AG20443 (cell line): ENCODE results near the gene NMD3.
"Not testable (repeated sequence)": the region's sequence is repeated elsewhere in the genome, so short reads cannot be mapped to it uniquely, and the experiment has no call there.

Source experiments
- DNase-seq: peaks from one replicate; pipeline ENCODE4 v3.0.0; 2012; ENCODE audit warnings: low spot score, mixed read lengths

The NMD3 gene

GRCh38 chr3:161220850-161221753 is at the start of gene NMD3:
Gene NMD3, plus strand, starts transcription at chr3:161221311. Its CDS starts 703 bp downstream, at chr3:161222014.
- DNase-seq, result peak; percentile 97

DNA sequence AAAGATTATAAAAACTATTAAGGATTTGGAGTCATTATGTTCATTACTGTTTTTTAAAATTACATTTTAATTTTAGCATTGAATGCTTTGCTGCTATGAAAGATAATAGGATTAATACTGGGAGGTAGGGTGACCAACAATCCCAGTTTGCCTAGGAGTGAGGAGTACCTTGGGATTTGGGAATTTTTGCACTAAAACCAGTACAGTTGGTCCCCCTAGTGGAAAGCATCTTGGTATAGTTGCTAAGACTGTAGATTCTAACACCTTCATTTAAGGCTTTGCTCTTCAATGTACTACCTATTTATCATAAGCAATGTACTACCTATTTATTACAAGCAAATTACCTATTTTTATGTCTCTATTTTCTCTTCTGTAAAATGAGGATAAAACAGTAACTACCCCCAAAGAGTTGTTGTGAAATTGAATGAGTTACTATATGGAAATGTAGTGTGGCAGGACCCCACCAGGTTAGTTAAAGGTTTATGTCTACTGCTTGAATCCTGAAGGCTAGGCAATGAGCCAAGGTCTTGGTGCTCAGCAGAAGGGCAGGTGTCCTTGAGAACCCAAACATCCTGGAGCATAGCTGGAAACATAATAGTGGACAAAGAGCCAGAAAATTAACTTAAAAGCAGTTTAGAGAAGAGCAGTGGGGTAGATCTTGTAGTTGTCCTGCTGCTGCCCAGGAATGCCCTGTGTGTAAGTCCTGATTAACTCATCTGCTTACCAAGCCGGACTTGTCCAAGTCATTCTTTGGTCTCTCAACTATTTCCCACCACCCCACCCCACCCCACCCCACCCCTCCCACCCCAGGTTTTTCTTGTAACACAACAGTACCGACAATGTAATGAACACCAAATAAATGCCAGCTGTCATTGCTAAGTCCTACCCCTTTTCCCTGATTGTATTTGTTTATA is 49.2 kb upstream of the NMD3 start:
- DNase-seq, result no peak

DNA sequence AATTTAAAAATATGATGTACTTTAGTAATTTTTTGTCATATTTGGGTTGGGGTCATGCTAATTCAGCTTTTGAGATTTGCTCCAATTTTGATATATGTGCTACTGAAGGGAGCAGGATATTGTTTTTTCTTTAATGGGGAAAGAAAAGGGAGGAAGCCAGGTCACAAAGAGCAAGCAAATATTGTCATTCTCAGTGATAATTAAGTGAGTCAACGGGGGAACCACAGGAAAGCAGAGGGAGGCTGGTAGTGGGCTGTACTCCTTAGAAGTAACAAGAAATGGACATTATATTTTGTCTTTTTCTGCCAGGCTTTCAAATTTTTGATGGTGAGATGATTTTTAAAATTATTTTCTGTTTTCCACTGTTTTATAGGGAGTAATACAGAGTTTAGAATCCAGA is 45.6 kb upstream of the NMD3 start:
- no peak for DNase-seq

GRCh38 chr3:161177991-161178390 is 43.1 kb upstream of the NMD3 start:
- DNase-seq, result no peak

GRCh38 chr3:161181371-161181770 is 39.7 kb upstream of the NMD3 start:
- DNase-seq, result not testable (repeated sequence)

DNA sequence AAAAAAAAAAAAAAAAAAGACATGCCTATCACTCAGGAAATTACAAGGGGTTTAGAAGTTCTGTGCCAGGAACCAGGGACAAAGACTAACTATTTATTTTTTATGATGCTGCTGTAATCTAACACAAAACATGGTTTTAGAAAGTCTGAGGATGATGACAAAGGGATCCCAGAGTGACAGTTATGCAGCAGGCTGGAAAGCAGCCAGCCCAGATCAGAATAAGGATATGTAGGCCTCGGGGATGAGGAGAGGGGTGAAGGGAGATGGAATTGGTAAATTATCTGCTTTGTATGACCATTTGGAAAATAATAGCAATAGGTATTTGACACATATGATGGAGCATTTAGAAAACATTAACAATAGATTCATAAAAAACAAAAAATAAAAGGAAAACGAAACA is 34.1 kb upstream of the NMD3 start:
- DNase-seq, result no peak

GRCh38 chr3:161197855-161198850 is 23.0 kb upstream of the NMD3 start:
- DNase-seq, result no peak

DNA sequence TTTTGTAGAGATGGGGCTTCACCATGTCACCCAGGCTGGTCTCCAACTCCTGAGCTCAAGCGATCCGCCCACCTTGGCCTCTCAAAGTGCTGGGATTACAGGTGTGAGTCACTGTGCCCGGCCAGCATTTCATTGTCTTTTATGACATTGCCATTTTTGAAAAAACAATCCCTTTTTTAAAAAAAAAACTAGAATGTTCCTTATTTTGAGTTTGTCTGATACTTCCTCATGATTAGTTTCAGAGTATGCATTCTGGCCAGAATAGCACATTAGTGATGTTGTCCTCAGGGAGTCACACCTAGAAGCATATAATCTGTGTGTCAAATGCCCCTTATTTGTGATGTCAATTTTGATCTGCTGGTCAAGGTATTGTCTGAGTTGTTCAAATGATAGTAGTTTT is 21.2 kb upstream of the NMD3 start:
- no peak for DNase-seq

DNA sequence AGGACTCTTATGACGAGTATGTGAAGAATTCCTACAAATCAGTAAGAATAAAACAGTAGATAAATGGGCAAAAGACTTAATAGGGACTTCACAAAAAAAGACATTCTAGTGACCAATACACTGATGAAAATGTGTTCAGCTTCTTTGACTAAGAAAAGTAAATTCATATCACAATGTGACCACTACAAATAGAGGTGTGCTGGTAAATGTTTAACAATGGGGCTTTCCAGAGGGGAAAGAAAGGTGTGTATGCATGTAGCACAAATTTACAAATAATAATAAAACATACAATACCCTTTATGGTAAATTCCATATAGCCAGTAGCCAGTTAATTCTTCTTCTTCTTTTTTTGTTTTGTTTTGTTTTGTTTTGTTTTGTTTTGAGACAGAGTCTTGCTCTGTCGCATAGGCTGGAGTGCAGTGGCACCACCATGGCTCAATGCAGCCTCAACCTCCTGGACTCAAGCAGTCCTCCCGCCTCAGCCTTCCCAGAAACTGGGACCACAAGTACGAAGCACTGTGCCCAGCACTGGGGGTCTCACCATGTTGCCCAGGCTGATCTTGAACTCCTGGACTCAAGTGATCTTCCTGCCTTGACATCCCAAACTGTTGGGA is 17.5 kb upstream of the NMD3 start:
- no peak for DNase-seq

DNA sequence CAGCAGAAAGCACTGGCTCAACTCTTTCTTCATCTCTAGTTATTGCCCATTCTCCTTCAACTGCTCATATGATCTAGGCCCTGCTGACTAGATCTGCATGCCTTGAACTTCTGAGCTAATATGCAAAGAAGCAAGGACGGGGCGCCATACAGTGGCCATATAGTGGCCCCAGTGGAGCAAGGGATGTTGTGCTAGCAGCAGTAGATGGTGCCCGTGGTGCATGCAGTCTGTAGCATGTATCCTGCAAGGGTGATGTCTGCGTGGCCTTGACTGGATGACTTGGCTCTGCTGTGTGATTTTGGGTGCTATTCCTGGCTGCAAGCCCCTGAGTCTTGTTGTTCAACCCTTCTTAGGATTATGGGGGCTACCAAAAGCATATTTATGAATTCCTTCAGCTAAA is 12.2 kb upstream of the NMD3 start:
- DNase-seq, result no peak

- no peak for DNase-seq
Measured at GRCh38 chr3:161212171-161212771, 8.8 kb upstream of the NMD3 start.

DNA sequence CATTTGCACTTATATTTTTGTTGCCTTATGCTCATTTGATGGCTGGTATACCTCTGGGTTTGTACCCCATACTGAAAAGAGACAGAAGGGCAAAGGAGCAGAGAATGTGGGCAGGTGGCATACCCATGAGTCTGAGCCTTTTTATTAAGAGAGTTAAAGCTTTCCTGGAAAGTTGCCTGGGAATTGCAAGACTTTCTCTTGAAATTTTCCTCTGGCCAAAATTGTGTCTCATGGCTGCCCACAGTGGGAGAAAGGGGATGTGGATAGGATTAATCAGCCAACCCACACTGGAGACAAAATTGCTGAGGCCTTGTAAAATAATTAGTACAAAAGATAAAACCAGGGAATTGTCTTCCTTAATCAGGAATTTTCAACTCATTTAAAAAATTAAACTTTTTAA is 8.2 kb upstream of the NMD3 start:
- no peak for DNase-seq

DNA sequence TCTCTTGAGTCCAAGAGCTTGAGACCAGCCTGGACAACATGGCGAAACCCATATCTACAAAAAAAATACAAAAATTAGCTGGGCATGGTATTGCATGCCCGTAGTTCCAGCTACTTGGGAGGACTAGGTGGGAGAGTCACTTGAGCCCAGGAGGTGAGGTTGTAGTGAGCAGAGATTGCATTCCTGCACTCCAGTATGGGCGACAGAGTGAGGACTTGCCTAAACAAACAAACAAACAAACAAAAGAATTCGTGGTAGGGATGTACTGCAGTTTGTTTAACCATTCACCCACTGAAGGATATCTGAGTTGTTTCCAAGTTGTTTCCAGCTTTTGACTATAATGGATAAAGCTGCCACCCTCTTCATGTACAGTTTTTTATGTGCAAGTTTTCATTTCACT is 7.5 kb upstream of the NMD3 start:
- DNase-seq, result no peak

- DNase-seq, result no peak
Measured at GRCh38 chr3:161215185-161215584, 5.9 kb upstream of the NMD3 start.

- no peak for DNase-seq
Measured at GRCh38 chr3:161217496-161217895, 3.6 kb upstream of the NMD3 start.

- DNase-seq, result no peak
Measured at GRCh38 chr3:161219495-161219894, 1.6 kb upstream of the NMD3 start.

DNA sequence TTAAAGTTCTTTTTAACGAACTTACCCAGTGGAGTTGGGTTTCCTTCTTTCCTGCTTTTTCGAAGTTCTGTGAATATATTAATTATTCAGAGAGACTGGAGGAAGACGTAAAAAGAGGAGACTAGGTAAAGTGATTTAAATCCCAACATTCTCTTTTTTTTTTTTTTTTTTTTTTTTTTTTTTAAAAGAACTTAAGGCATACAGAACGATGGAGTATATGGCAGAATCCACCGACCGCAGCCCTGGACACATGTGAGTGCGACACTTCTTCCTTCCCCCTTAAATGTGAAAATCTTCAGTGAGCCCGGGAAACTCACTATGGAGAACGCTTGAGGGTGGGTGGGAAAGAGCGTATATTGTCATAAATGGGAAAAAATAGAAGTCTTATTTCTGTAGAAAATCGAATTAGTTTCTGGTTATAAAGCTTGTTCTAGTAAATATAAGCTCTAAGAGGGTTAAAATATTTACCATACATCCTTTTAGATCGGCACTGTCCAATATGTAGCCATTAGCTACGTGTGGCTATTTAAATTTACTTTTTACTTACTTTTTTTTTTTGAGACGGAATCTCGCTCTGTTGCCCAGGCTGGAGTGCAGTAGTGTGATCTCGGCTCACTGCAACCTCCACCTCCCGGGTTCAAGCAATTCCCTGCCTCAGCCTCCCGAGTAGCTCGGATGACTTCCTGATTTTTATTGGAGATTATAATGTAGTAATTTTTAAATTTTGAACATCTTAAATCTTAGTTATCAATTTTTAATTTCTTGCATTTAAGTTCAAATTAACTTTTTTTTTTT is 892 bp downstream of the NMD3 start:
- peak; percentile 42 for DNase-seq

DNA sequence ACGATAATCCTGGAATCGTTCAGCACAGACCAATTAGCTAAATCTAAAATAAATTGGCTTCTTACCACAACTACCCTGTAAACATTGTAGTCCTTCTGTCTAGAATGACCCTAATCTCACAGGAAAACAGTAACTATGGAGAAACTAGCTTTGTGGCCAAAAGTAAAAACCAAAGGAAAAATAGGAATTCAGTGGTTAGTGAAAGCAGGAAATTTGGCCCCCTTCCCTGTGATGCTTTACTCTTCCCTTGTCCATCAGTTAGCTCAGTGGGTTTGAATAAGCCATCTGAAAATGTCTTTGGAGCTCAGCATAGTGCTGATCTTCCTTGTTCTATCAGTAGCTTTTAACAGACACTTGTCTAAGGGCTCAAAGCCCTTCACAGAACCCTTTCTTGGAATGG is 1.6 kb downstream of the NMD3 start:
- DNase-seq, result peak; percentile 18

DNA sequence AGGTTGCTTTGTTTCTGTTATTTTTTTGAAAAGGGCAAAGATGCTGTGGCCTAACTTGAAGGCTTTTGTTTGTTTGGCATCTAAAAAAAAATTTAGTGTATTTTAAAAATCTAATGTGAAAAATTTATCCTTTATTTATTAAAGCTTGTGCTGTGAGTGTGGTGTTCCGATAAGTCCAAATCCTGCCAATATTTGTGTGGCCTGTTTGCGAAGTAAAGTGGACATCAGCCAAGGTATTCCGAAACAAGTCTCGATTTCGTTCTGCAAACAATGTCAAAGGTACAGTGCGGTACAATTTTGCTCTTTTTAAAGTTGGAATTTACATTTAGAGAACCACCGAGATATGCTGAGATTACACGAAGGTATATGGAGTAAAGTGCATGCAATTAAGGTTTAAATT is 3.7 kb downstream of the NMD3 start:
- no peak for DNase-seq

GRCh38 chr3:161230621-161231171 is 9.6 kb downstream of the NMD3 start:
- no peak for DNase-seq
